Stimulated activated CD4-positive, alpha-beta T cell treated with anti-CD3 and anti-CD28 coated beads, Interleukin-12 subunit alpha, Interleukin-12 subunit beta, amount 100 ng/mL, for 48 hours (primary cell): ENCODE results near the gene NCOA1.

ENCODE experiments used
- DNase-seq, 3 donors: peaks; one replicate each; pipeline ENCODE4 v3.0.0-alpha.2; 2020; ENCODE audit warnings: low read depth in 2 of 3, low spot score in 1 of 3

The NCOA1 gene

DNA sequence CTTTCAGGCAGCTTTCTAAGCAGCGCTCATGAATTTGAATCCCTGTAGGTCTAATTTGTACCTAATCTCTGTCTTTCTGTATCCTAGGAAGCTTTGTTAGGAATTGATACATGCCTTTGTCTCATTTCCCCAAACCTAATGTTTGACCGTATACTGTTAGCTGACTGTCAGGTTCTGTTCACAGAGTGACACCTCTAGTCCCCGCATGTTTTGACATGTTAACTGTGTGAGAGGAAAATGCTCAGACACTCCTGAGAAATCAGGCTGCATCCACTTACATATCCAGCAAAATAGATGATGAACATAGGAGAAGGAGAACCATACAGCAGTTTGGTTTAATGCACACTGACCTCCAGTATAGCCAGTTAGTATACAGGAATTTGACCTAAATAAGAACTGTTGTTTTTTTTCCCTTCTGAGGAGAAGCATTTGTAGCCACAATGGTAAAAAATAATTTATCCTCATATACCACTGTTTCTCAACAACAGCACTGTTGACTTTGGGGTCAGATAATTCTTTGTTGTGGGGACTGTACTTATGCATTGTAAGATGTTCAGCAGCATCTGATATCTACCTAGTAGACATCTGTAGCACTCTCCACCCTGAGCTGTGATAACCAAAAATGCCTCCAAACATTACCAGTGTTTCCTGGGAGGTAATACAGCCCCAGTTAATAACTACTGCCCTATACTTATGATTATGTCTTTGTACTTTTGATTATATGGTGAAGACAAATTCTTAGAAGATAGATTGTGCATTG lies 130.9 kb downstream of the NCOA1 start:
- no peak for DNase-seq

DNA sequence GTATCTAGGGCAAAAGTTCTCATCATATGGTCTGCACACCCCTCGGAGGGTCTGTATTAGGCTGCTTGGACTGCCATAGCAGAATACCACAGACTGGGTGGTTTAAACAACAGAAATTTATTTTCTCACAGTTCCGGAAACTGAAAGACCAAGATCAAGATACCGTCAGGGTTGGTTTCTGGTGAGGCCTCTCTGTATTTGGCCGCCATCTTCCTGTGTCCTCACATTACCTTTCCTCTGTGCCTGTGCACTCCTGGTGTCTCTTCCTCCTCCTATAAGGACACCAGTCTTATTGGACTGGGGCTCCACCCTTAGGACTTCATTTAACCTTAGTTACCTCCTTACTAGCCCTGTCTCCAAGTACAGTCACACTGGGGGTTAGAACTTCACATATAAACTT lies 132.5 kb downstream of the NCOA1 start:
- DNase-seq = no peak

DNA sequence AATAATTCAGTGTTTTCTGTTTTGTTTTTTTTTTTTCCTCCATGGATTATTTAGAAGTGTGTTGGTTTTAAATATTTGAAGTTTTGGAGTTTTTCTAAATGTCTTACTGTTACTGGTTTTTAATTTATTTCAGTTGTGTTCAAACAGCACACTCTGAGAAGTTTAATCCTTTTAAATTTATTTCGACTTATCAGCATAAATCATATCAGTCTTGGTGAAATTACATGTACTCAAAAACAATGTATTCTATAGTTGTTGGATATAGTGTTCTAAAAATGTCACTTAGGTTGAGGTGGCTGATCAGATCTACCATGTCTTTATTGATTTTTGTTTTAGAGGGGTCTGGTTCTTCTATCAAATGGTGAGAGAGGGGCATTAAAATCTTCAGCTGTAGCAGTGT lies 134.7 kb downstream of the NCOA1 start:
- no peak for DNase-seq

- no peak for DNase-seq
Observed at GRCh38 chr2:24626131-24626530, 135.1 kb downstream of the NCOA1 start.

GRCh38 chr2:24628746-24629145 lies 137.7 kb downstream of the NCOA1 start:
- DNase-seq = no peak

- no peak for DNase-seq
Observed at GRCh38 chr2:24632172-24632571, 141.1 kb downstream of the NCOA1 start.

DNA sequence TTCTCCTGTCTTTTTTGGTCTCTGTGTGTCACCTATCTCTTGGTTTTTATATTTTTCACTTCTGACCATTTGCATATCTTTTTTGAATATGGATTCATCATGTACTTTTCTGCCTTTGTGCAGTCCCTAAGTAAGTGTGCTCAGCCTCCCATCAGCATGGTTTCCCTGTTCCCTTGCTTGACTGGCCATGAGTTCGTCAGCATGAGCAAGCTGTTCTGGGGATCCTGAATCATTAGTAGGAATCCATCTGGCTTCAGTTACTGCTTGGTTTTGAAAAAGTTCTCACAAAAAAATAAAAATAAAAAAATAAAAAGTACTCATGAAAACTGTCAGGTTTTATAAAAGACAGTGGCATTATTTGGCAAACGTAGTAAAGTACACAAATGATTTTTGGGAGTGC lies 144.1 kb downstream of the NCOA1 start:
- no peak for DNase-seq

DNA sequence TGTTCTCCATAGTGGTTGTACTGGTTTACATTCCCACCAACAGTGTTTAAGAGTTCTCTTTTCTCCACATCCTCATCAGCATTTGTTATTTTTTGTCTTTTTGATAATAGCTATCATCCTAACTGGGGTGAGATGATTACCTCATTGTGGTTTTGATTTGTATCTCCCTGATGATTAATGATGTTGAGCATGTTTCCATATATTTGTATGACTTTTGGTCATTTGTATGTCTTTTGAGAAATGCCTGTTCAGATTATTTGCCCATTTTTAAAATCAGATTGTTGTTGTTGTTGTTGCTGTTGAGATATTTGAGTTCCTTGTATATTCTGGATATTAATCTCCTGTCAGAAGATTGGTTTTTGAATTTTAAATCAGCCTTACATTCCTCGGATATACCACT lies 147.5 kb downstream of the NCOA1 start:
- no peak for DNase-seq

GRCh38 chr2:24642351-24642750 lies 151.3 kb downstream of the NCOA1 start:
- DNase-seq = no peak

DNA sequence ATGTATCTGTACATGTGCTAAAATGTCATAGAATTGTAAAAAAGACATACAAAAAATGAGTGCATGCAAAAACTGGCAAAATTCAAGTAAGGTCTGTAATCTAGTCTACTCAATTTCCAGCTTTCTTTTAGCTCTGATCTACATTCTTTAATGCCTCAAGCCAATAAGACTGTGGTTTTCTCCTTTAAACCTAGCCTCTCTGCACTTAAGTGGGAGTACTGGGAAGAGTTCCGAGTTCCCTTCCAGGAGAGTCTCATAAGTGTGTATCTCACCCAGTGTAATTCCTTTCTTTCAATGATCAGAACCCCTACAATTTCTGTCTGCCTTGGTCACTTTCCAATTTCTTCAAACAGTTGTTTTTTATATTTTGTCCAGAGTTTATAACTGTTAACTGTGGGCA lies 152.0 kb downstream of the NCOA1 start:
- no peak for DNase-seq

DNA sequence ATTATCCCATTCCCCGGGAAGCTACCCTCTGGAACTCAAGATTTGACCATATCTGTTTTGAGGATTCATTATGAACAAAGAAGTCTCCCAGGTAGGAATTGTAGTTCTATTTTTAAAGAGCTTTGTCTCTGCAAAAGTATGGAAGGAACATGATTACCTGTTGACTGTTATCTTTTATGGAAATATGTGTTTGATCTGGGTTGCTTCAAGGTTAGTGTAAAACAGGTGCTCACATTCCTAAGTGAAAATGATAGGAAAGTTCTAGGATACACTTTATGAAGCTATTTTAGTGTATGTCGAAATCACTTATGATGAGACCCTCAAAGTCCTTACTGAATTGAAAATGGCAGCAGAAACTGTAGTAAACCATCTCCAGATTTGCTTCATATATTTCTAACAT lies 153.0 kb downstream of the NCOA1 start:
- DNase-seq = no peak

- no peak for DNase-seq
Observed at GRCh38 chr2:24650997-24651642, 160.1 kb downstream of the NCOA1 start.

DNA sequence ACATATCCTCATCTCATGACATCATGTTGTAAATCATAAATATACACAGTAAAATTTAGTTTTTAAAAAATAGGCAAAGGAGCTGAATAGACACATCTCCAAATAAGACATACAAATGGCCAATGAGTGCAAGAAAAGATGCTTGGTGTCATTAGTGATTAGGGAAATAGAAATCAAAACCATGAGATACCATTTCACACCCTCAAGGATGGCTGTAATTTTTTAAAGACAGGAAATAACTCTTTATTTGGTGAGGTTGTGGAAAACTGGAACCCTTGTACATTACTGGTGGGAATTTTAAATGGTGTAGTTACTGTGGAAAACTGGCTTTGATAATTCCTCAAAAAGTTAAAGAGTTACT lies 160.6 kb downstream of the NCOA1 start:
- no peak for DNase-seq

- DNase-seq = no peak
Observed at GRCh38 chr2:24652265-24653182, 161.5 kb downstream of the NCOA1 start.

GRCh38 chr2:24657818-24658217 lies 166.8 kb downstream of the NCOA1 start:
- no peak for DNase-seq

DNA sequence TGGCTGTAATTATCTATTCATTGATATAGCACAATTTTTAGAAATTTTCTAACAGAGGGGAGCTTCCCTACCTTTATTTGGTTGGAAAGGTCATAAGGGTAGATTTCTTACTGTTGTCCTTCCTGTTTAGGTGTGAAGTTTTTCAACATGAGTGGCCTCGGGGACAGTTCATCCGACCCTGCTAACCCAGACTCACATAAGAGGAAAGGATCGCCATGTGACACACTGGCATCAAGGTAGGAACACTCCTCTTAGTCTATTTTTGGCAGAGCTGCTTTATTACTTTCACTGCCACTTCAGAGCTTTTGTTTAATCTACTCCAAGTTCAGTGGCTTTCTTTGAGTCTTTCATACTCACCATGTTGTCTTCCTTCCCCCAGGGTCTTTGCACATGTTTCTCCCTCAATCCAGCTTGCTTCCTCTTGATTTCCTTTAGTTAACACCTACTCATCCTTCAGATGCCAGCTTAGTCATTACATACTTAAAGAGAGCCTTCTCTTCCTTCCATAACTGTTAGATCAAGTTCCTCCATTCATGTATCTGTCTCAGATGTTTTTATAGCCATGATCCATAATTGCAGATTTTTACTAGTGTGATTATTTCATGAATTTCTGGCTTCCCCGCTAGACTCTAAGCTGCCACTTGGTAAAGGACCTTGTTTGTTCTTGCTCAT lies 167.6 kb downstream of the NCOA1 start:
- DNase-seq = no peak

GRCh38 chr2:24659862-24660261 lies 168.8 kb downstream of the NCOA1 start:
- no peak for DNase-seq

DNA sequence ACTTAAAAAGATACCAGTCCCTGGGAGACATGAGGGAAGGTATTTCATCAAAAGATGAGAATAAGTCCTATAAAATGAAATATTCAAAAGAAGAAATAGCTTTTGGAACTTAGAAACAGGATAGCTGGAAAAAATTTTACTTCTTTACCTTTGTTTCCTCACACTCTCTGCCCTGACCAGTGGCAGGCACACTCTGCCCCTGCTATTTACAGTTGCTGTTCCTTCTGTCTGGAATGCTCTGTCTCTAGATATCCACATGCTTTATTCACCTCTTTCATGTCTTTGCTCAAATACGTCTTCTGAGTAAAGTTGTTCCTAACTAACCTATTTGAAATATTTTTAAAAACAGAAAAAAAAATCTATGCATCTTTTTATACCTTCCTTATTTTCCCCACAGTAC lies 176.5 kb downstream of the NCOA1 start:
- no peak for DNase-seq

GRCh38 chr2:24671230-24671629 lies 180.2 kb downstream of the NCOA1 start:
- no peak for DNase-seq

DNA sequence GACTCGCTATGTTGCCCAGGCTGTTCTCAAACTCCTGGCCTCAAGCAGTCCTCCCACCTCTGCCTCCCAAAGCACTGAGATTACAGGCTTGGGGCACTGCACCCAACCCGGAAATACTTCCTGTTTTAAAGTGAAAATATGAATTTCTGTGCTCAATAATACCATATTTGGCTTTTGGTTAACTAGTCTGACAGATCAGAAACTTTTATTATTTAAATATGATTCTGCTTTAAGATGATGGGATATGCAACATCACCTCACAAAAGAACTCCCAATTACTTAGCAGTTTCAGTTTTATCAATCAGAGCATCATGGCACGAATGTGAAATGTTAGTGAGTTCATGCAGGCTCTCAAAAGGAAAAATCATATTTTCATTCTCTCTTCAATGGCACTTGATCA lies 181.5 kb downstream of the NCOA1 start:
- DNase-seq = no peak

- DNase-seq = no peak
Observed at GRCh38 chr2:24675338-24675737, 184.3 kb downstream of the NCOA1 start.
